ENCODE data around the gene OPN5. TPM values are rescaled to one million over a fixed set of nuclear protein-coding genes. Genes with fewer than 3 reads are reported as not detected.
"Not testable (repeated sequence)": the region's sequence is repeated elsewhere in the genome, so short reads cannot be mapped to it uniquely, and the experiment has no call there.

Gene OPN5, protein sequence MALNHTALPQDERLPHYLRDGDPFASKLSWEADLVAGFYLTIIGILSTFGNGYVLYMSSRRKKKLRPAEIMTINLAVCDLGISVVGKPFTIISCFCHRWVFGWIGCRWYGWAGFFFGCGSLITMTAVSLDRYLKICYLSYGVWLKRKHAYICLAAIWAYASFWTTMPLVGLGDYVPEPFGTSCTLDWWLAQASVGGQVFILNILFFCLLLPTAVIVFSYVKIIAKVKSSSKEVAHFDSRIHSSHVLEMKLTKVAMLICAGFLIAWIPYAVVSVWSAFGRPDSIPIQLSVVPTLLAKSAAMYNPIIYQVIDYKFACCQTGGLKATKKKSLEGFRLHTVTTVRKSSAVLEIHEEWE
- total RNA-seq: not detected

DNA sequence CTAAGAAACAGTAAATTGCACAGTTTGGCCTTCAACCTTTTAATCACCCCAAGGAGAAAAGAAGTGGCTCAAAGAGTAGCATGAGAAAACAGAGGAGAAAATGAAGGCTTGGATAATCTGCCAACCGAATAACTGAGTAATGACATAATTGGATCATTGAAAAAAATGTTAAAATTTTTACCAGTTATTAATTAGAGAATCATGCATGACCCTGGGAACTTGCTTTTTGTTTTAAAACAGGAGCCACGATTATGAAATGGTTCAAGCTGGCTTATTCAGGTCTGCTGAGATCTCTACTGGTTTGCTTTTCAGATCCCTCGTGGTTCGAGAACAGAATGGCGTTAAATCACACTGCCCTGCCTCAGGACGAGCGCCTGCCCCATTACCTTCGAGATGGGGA lies at the start of gene OPN5:
Gene OPN5, plus strand, starts transcription at position 301 of the 400 bp plus-strand sequence. Its CDS starts 35 bp downstream, at position 336.
- Mint-ChIP-seq H3K4me3 (no peak within 1 kb of the TSS), H3K9me3 (no peaks in the 10 kb centered on the region), H3K27ac (no peak within 1 kb of the TSS), H3K36me3 (no peaks in the 10 kb centered on the region), H3K27me3 (peaks cover 18% of the 10 kb centered on the region), H3K4me1 (peaks cover 6% of the 10 kb centered on the region)
- DNase-seq: no peak

DNA sequence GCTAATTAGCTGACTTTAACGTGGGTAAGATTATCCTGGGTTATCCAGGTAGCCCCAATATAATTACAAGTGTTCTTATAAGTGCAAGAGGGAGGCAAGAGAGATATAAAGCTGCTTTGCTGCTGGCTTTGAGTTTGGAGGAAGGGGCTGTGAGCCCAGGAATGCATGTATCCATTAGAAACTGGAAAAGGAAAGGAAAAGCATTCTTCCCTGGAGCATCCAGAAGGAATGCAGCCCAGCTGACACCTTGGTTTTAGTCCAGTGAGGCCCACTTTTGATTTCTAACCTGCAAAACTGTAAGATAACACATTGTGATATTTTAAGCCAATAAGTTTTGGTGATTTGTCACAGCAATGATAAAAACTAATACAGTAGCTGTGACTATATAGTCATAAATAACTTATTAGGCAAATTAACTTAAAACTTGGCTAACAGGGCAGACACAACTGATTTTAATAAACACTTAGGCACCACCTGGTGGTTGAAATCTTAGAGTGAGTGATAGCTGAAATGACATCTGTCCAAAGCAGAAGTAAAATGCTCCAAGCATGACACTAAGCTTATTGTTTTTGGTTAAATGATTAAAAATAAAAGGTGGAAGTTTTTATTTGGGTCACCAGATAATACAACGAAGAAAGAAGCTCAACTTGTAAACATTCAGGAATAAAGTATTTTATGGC lies 47.8 kb upstream of the OPN5 start:
- Mint-ChIP-seq H3K4me1 (peaks cover 5% of the 10 kb centered on the region), H3K9me3 (no peaks in the 10 kb centered on the region), H3K27me3 (peaks cover 10% of the 10 kb centered on the region), H3K27ac (no peak overlapping the region), H3K36me3 (no peaks in the 10 kb centered on the region), H3K4me3 (no peak overlapping the region)
- DNase-seq: no peak

DNA sequence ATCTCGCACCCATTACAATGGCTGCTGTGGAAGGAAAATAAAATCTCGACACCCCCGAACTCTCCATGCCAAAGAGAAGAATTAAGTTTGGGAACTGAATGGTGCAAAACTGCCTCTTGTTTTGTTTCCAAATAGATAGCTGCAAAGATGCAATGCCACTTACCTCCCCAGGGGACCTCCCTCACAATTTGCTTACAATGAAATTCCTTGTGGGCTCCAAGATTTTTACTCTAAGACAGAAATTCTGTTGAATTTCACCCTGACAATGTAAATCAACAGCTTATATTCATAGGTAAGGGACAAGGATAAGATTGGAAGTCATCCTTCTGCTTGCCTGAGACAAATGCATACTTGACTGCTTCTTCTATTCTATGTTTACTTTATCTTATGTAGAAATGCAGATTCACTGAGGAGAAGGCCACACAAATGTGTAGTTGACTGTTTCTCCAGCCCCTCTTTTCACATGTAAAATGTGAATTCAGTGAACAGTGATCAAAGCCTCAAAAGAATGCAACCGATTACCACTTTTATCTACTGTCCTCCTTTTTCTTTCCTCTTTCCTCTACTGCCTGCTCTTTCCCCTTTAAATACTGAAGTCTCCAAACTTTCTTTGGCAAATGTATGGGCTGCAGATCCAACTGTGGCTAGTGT lies 46.9 kb upstream of the OPN5 start:
- H3K27me3 Mint-ChIP-seq: peaks cover 10% of the 10 kb centered on the region

DNA sequence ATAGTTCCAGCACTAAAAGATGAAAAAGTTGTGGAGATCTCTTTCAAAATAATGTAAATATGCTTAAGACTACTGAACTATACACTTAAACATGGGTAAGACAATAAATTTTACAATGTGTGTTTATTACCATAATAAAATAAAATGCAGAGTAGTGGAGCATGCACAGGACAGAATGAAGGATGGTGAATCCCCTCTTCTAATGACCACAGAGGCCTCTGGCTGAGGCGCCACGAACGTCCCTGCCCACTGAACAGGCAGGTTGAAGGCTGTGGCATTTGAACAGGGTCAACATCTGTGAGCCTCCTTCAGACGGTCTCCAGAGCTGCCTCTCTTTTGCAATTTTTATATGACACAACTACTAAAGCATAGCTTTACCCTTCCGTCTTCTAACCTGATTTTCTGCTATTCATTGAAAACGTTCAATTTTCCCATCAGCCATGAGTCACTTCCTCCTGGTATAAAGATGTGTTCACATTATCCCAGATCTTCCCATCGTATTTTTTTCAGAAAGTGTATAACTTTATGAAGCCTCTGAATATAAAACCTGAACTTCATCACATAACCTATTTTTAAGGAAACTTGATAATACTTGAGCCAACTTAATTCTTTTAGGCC lies 45.6 kb upstream of the OPN5 start:
- Mint-ChIP-seq H3K4me3 (no peak overlapping the region), H3K4me1 (no peaks in the 10 kb centered on the region), H3K36me3 (no peaks in the 10 kb centered on the region), H3K9me3 (no peaks in the 10 kb centered on the region), H3K27me3 (peaks cover 10% of the 10 kb centered on the region), H3K27ac (no peak overlapping the region)
- no peak for DNase-seq

More for the DNA sequence above, 46.9 kb upstream of the OPN5 start:
- Mint-ChIP-seq H3K4me3 (no peak overlapping the region), H3K27ac (no peak overlapping the region), H3K9me3 (no peaks in the 10 kb centered on the region), H3K36me3 (no peaks in the 10 kb centered on the region), H3K4me1 (no peaks in the 10 kb centered on the region)
- DNase-seq: no peak

DNA sequence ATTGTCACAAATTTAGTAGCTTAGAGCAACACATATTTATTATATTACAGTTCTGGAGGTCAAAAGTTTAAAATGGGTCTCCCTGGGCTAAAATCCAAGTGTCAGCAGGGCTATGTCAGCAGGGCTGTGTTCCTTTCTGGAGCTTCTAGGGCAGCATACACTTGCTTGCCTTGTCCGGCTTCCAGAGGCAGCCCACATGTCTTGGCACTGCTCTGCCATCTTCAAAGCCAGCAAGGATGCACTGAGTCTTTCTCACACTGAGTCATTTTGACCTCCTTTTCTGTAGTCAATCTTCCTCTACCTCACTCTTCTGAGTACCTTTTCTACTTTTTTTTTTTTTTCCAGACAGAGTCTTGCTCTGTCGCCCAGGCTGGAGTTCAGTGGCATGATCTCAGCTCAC lies 44.4 kb upstream of the OPN5 start:
- no peaks in the 10 kb centered on the region for H3K9me3 Mint-ChIP-seq
- DNase-seq: no peak
- H3K27ac Mint-ChIP-seq: no peak overlapping the region
- no peaks in the 10 kb centered on the region for H3K36me3 Mint-ChIP-seq
- H3K27me3 Mint-ChIP-seq: peaks cover 10% of the 10 kb centered on the region
- H3K4me3 Mint-ChIP-seq: no peak overlapping the region
- H3K4me1 Mint-ChIP-seq: peaks cover 7% of the 10 kb centered on the region

DNA sequence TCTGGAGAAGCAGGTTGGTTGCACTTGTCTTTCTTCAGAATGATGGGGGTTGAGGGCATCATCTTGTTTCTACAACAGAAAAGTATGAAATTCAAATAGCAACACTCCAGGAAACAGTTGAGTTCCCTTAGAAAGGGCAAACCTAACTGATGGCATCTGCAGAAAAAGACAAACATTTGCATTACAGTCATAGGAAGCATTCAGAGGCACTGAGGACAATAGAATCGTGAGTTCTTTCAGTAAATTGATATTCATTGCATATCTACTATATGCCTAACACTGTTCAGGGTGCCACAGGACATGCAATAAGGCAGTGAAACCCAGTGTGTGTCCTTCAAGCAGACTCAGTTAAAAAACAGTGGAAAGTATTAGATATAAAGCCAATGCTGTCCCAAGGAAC lies 41.1 kb upstream of the OPN5 start:
- Mint-ChIP-seq H3K27me3 (peaks cover 6% of the 10 kb centered on the region), H3K4me1 (peaks cover 7% of the 10 kb centered on the region), H3K9me3 (peaks cover 3% of the 10 kb centered on the region), H3K27ac (no peak overlapping the region), H3K36me3 (no peaks in the 10 kb centered on the region), H3K4me3 (no peak overlapping the region)
- no peak for DNase-seq

DNA sequence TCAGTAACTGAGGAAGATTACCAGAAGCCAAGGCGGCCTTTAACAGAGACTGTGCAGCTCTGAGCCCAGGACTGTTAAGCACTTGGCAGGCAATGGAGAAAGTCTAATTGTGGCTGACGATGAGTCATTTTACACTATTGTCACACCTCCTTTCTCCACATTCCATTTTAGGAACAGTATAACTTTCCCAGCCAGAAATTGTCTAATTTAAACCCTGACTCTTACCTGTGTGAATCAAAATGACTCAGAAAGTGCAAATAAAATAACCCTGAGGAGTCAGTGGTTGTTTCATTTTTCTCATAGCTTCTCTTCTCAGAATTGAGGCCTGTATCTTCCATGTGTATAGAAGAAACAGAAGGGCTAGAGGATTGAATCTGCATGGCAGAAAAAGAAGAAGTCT lies 40.0 kb upstream of the OPN5 start:
- Mint-ChIP-seq H3K27ac (peak overlapping the region; percentile 70), H3K9me3 (peaks cover 3% of the 10 kb centered on the region), H3K27me3 (no peaks in the 10 kb centered on the region), H3K4me1 (peaks cover 7% of the 10 kb centered on the region), H3K36me3 (no peaks in the 10 kb centered on the region), H3K4me3 (no peak overlapping the region)
- DNase-seq: no peak

DNA sequence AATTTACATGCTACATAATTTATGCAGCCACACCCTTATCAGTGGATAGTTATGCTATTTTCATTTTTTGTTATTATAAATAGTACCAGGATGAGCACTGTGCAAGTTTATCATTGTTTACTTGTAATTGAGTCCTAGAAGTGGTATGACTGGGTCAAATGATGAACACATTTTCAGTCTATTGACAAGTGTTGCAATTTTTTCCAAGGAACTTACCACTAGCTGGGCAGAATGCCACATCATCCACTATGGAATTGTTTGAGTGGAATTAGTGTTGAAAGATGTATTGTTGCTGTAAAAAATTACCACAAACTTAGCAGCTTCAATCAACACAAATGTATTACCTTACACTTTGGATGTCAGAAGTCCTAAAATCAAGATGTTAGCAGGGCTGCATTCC lies 38.1 kb upstream of the OPN5 start:
- Mint-ChIP-seq H3K4me3 (no peak overlapping the region), H3K27me3 (no peaks in the 10 kb centered on the region), H3K9me3 (peaks cover 3% of the 10 kb centered on the region), H3K36me3 (no peaks in the 10 kb centered on the region), H3K27ac (no peak overlapping the region), H3K4me1 (peaks cover 7% of the 10 kb centered on the region)
- no peak for DNase-seq

DNA sequence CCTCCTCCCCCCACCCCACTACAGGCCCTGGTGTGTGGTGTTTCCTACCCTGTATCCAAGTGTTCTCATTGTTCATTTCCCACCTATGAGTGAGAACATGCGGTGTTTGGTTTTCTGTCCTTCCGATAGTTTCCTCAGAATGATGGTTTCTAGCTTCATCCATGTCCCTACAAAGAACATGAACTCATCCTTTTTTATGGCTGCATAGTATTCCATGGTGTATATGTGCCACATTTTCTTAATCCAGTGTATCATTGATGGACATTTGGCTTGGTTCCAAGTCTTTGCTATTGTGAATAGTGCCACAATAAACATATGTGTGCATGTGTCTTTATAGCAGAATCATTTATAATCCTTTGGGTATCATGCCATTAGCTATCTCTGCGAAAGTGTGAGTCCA lies 36.6 kb upstream of the OPN5 start:
- not testable (repeated sequence) for H3K27ac Mint-ChIP-seq, H3K27me3 Mint-ChIP-seq, H3K4me3 Mint-ChIP-seq, H3K36me3 Mint-ChIP-seq, H3K9me3 Mint-ChIP-seq, DNase-seq
- peaks cover 14% of the 10 kb centered on the region for H3K4me1 Mint-ChIP-seq

DNA sequence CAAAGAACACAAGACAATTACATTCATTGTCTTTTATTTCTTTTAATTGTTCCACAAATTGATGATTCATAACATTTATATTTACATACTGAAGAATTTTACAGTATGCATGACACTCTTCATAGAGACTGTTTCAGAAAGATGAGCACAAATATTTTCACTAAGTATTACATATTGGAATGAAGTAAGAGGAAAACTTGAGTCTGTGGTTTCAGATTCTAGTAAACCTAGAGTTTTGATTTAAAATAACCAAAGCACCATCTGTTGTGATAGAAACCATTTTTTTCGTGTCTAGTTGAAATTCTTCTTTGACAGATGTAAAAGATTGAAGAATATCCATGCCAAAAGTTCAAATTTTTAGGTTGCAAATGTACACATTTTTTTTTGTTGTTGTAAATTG lies 32.1 kb upstream of the OPN5 start:
- H3K9me3 Mint-ChIP-seq: peaks cover 5% of the 10 kb centered on the region
- H3K27ac Mint-ChIP-seq: no peak overlapping the region
- H3K27me3 Mint-ChIP-seq: peaks cover 16% of the 10 kb centered on the region

DNA sequence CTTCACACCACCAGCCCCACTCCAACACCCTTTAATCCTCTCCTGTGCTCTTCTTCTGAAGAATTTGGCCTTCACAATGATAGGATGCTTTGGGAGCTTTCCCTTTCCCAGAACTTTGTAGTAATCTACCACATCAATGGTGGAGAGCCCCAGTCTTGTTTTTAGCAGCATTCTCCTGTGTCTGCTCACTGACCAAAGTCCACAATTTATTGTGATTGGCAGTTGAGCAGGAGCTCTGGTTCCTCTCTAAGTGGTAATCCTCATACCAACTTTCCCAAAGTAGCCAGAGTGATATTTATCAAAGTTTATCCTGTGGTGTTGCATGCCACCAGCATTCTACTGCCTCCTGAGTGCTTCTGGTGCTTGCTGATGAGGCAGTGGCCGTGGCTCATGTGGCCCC lies 29.0 kb upstream of the OPN5 start:
- Mint-ChIP-seq H3K27me3 (peaks cover 21% of the 10 kb centered on the region), H3K36me3 (no peaks in the 10 kb centered on the region), H3K4me3 (no peak overlapping the region), H3K4me1 (peaks cover 8% of the 10 kb centered on the region), H3K27ac (no peak overlapping the region), H3K9me3 (peaks cover 5% of the 10 kb centered on the region)
- no peak for DNase-seq

More for the DNA sequence above, 32.1 kb upstream of the OPN5 start:
- Mint-ChIP-seq H3K4me1 (peaks cover 7% of the 10 kb centered on the region), H3K36me3 (no peaks in the 10 kb centered on the region), H3K4me3 (no peak overlapping the region)
- DNase-seq: no peak

DNA sequence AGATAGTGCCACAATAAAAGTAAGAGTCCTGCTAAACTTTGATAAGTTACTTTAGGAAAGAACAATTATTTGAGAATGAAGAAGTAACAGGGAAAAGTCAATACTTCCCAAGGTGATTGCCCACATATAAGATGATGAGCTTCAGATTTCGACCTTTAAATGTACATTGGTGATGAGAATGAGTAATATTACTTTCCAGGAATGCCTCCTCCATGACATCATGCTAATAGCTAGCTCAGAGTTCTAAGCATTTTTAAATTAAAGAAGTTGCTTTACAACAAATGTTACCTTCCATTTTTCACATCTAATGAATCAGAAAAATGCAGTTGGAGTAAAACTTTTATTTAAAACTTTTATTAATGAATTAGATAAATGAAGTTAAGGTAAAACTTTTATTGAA lies 22.5 kb upstream of the OPN5 start:
- H3K9me3 Mint-ChIP-seq: peaks cover 3% of the 10 kb centered on the region
- H3K4me1 Mint-ChIP-seq: peaks cover 2% of the 10 kb centered on the region
- H3K27me3 Mint-ChIP-seq: peaks cover 24% of the 10 kb centered on the region
- H3K4me3 Mint-ChIP-seq: no peak overlapping the region
- no peak overlapping the region for H3K27ac Mint-ChIP-seq
- no peak for DNase-seq
- no peaks in the 10 kb centered on the region for H3K36me3 Mint-ChIP-seq

DNA sequence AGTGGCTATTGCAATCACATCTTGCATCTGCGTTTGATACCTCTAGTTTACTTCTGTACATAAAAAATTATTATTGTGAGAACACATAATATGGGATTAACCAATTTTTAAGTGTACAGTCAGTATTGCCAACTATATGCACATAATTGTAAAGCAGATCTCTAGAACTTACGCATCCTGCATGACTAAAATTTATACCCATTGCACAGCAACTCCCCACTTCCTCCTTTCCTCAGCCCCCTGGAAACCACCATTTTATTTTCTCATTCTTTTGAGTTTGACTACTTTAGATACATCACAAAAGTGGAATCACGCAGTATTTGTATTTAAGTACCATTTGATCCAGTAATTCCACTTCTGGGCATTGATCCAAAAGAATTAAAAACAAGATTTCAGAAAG lies 19.3 kb upstream of the OPN5 start:
- H3K9me3 Mint-ChIP-seq: peaks cover 2% of the 10 kb centered on the region
- no peak overlapping the region for H3K27ac Mint-ChIP-seq
- H3K4me1 Mint-ChIP-seq: no peaks in the 10 kb centered on the region
- peaks cover 25% of the 10 kb centered on the region for H3K27me3 Mint-ChIP-seq
- no peak for DNase-seq
- no peak overlapping the region for H3K4me3 Mint-ChIP-seq
- H3K36me3 Mint-ChIP-seq: no peaks in the 10 kb centered on the region

DNA sequence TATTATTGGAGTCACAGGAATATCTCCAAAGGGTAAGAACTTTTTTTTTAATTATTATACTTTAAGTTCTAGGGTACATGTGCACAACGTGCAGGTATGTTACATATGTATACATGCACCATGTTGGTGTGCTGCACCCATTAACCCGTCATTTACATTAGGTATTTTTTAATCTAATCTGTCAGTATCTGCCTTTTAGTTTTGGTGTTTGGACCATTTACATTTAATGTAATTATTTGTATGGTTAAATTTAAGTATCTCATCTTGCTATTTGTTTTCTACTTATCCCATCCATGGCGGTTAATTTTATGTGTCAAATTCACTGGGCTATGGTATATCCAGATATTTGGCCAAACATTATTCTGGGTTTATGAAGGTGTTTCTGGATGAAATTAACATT lies 15.4 kb upstream of the OPN5 start:
- Mint-ChIP-seq H3K27ac (no peak overlapping the region), H3K36me3 (no peaks in the 10 kb centered on the region), H3K9me3 (peaks cover 2% of the 10 kb centered on the region), H3K4me1 (no peaks in the 10 kb centered on the region), H3K27me3 (peaks cover 21% of the 10 kb centered on the region), H3K4me3 (no peak overlapping the region)
- no peak for DNase-seq

DNA sequence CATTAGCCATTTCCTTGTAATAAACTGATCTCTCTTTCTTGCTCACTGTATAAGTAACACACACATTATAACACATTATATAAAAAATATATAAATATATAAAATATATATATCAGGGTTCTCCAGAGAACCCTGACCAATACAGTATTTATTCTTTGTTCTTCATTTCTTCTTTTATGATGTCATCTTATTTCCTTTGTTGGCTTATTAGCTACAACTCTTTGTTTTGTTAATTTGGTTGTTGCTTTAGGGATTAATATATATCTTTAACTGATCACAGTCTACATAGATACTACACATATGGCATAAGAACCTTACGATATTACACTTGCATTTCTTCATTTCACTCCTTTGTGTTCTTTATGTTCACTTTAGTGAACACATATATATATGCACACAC lies 14.7 kb upstream of the OPN5 start:
- Mint-ChIP-seq H3K27me3 (peaks cover 21% of the 10 kb centered on the region), H3K4me1 (no peaks in the 10 kb centered on the region), H3K4me3 (no peak overlapping the region), H3K27ac (no peak overlapping the region), H3K9me3 (peaks cover 2% of the 10 kb centered on the region), H3K36me3 (no peaks in the 10 kb centered on the region)
- DNase-seq: no peak

Measured in activated naive CD8-positive, alpha-beta T cell treated with anti-CD3 and anti-CD28 coated beads for 36 hours (primary cell).